ENCODE results near the gene SEC11A.

Gene SEC11A

GRCh38 chr15:84721371-84721770 lies 5.4 kb upstream of the SEC11A start:
- TF ChIP-seq CTCF (IDR thresholded peaks at IDR 0.05) = no peak
- Histone ChIP-seq H3K36me3 (ENCODE audit: control insufficient read depth, insufficient read depth, low read length) (no peaks in the 10 kb centered on the region), H3K27ac (no peak overlapping the region)

GRCh38 chr15:84715441-84716035 lies 401 bp downstream of the SEC11A start:
- H3K4me1 ChIP-seq = peaks cover 3% of the 10 kb centered on the region
- no peaks in the 10 kb centered on the region for H3K9me3 ChIP-seq (ENCODE audit: control insufficient read depth, low read length)
- H3K4me2 ChIP-seq (ENCODE audit: low read length) = peak overlapping the region; percentile 91
- H3K79me2 ChIP-seq = peaks cover 23% of the 10 kb centered on the region
- no peak for TF ChIP-seq CTCF (IDR thresholded peaks at IDR 0.05)
- no peaks in the 10 kb centered on the region for H3K36me3 ChIP-seq (ENCODE audit: control insufficient read depth, insufficient read depth, low read length)
- H2AFZ ChIP-seq = peak overlapping the region; percentile 67
- peak overlapping the region; percentile 93 for H3K27ac ChIP-seq
- no peak overlapping the region for H3K9ac ChIP-seq
- H3K4me3 ChIP-seq (ENCODE audit: low read depth, low read length) = peak overlapping the region; percentile 97
- H3K27me3 ChIP-seq (ENCODE audit: control insufficient read depth, insufficient read depth, low read length) = no peaks in the 10 kb centered on the region

More at GRCh38 chr15:84721371-84721770, 5.4 kb upstream of the SEC11A start:
- Histone ChIP-seq H3K79me2 (no peaks in the 10 kb centered on the region), H2AFZ (no peak overlapping the region), H3K4me2 (ENCODE audit: low read length) (no peak overlapping the region), H3K9me3 (ENCODE audit: control insufficient read depth, low read length) (no peaks in the 10 kb centered on the region), H3K9ac (no peak overlapping the region), H3K4me3 (ENCODE audit: low read depth, low read length) (no peak overlapping the region), H3K27me3 (ENCODE audit: control insufficient read depth, insufficient read depth, low read length) (no peaks in the 10 kb centered on the region), H3K4me1 (no peaks in the 10 kb centered on the region)

GRCh38 chr15:84714821-84715220 lies 1.1 kb downstream of the SEC11A start:
- H3K27ac ChIP-seq = no peak overlapping the region
- TF ChIP-seq CTCF (IDR thresholded peaks at IDR 0.05) = no peak
- H3K27me3 ChIP-seq (ENCODE audit: control insufficient read depth, insufficient read depth, low read length) = no peaks in the 10 kb centered on the region
- H3K9ac ChIP-seq = no peak overlapping the region
- peaks cover 3% of the 10 kb centered on the region for H3K4me1 ChIP-seq
- H2AFZ ChIP-seq = no peak overlapping the region
- peaks cover 23% of the 10 kb centered on the region for H3K79me2 ChIP-seq
- peak overlapping the region; percentile 97 for H3K4me3 ChIP-seq (ENCODE audit: low read depth, low read length)
- no peaks in the 10 kb centered on the region for H3K9me3 ChIP-seq (ENCODE audit: control insufficient read depth, low read length)
- no peaks in the 10 kb centered on the region for H3K36me3 ChIP-seq (ENCODE audit: control insufficient read depth, insufficient read depth, low read length)
- H3K4me2 ChIP-seq (ENCODE audit: low read length) = peak overlapping the region; percentile 91

GRCh38 chr15:84714372-84714771 lies 1.6 kb downstream of the SEC11A start:
- Histone ChIP-seq H2AFZ (no peak overlapping the region), H3K9ac (no peak overlapping the region), H3K4me1 (peaks cover 3% of the 10 kb centered on the region), H3K27me3 (ENCODE audit: control insufficient read depth, insufficient read depth, low read length) (no peaks in the 10 kb centered on the region), H3K79me2 (peaks cover 28% of the 10 kb centered on the region), H3K4me2 (ENCODE audit: low read length) (no peak overlapping the region), H3K27ac (no peak overlapping the region), H3K9me3 (ENCODE audit: control insufficient read depth, low read length) (no peaks in the 10 kb centered on the region), H3K4me3 (ENCODE audit: low read depth, low read length) (peak overlapping the region; percentile 97), H3K36me3 (ENCODE audit: control insufficient read depth, insufficient read depth, low read length) (no peaks in the 10 kb centered on the region)
- TF ChIP-seq CTCF (IDR thresholded peaks at IDR 0.05) = no peak

GRCh38 chr15:84703808-84704207 lies 12.1 kb downstream of the SEC11A start:
- Histone ChIP-seq H3K36me3 (ENCODE audit: control insufficient read depth, insufficient read depth, low read length) (no peaks in the 10 kb centered on the region), H3K4me2 (ENCODE audit: low read length) (no peak overlapping the region), H3K27me3 (ENCODE audit: control insufficient read depth, insufficient read depth, low read length) (no peaks in the 10 kb centered on the region), H3K4me3 (ENCODE audit: low read depth, low read length) (no peak overlapping the region), H3K79me2 (peaks cover 34% of the 10 kb centered on the region), H3K9ac (no peak overlapping the region), H3K9me3 (ENCODE audit: control insufficient read depth, low read length) (no peaks in the 10 kb centered on the region), H3K27ac (no peak overlapping the region), H3K4me1 (peaks cover 3% of the 10 kb centered on the region), H2AFZ (no peak overlapping the region)
- no peak for TF ChIP-seq CTCF (IDR thresholded peaks at IDR 0.05)
